Keratinocyte (primary cell): ENCODE data around the gene CRLF1.
A peak's percentile ranks its signal among the peaks of the same experiment; 100 is the strongest.

Experiments used
- CTCF ChIP-seq, 3 experiments: IDR thresholded peaks in 1 of 3; conservative IDR thresholded peaks in 1 of 3; optimal IDR thresholded peaks in 1 of 3; 2 replicates in 2 of 3; 3 replicates in 1 of 3; pipeline versions ENCODE3 to v1.5.1; 2011; ENCODE audit warnings: low read length in 3 of 3, mild to moderate bottlenecking in 3 of 3, moderate library complexity in 2 of 3, control low read depth in 1 of 3, inconsistent platforms in 1 of 3; ENCODE audit not compliant: insufficient read depth in 2 of 3; ENCODE audit errors: extremely low read depth in 1 of 3
- EZH2 ChIP-seq: IDR thresholded peaks from one replicate; pipeline ENCODE4 v1.6.1; 2012; ENCODE audit warnings: inconsistent platforms, mild to moderate bottlenecking, low read length, moderate library complexity

GRCh38 chr19:18543814-18544475 lies 62.7 kb downstream of the CRLF1 start:
- peak; percentile 19 to 55 (median 20) for TF ChIP-seq CTCF (optimal IDR thresholded peaks at IDR 0.05 in 1 of 3, IDR thresholded peaks at IDR 0.05 in 1 of 3, conservative IDR thresholded peaks at IDR 0.05 in 1 of 3; ENCODE audit: extremely low read depth in 1 of 3, insufficient read depth in 2 of 3, low read length in 3 of 3)
- TF ChIP-seq EZH2 = no peak
